Endothelial cell (in vitro differentiated cells): Measurements from ENCODE around the gene MED15. TPM values are rescaled to one million over a fixed set of nuclear protein-coding genes. Genes with fewer than 3 reads are reported as not detected.

Experiments
- DNase-seq: peaks from one replicate; pipeline ENCODE4 v3.0.0; 2021; ENCODE audit warnings: low spot score
- H3K27ac Mint-ChIP-seq: one replicate; pipeline ENCODE4 v1.8.0; 2021; ENCODE audit warnings: mixed read lengths, inconsistent platforms; ENCODE audit not compliant: unreplicated experiment
- H3K27me3 Mint-ChIP-seq: one replicate; pipeline ENCODE4 v1.8.0; 2021; ENCODE audit warnings: mild to moderate bottlenecking, moderate library complexity, mixed read lengths, inconsistent platforms; ENCODE audit not compliant: unreplicated experiment
- H3K36me3 Mint-ChIP-seq: one replicate; pipeline ENCODE4 v1.8.0; 2021; ENCODE audit warnings: mild to moderate bottlenecking, low read depth, mixed read lengths, inconsistent platforms; ENCODE audit not compliant: unreplicated experiment
- H3K4me1 Mint-ChIP-seq: one replicate; pipeline ENCODE4 v1.8.0; 2021; ENCODE audit warnings: mild to moderate bottlenecking, mixed read lengths, inconsistent platforms; ENCODE audit not compliant: unreplicated experiment
- H3K4me3 Mint-ChIP-seq: one replicate; pipeline ENCODE4 v1.8.0; 2021; ENCODE audit warnings: mild to moderate bottlenecking, mixed read lengths, inconsistent platforms; ENCODE audit not compliant: unreplicated experiment
- H3K9me3 Mint-ChIP-seq: one replicate; pipeline ENCODE4 v1.8.0; 2021; ENCODE audit warnings: mixed read lengths, inconsistent platforms; ENCODE audit not compliant: unreplicated experiment
- total RNA-seq: library from RNA; stranded (reverse); fragmentation: NEBNext Ultra II Directional; extraction: Animal tissue kit (Norgen Biotek cat#: 25700); gene quantifications from one replicate; pipeline ENCODE4 v1.2.1, GENCODE V29; 2021; ENCODE audit not compliant: unreplicated experiment
- TF ChIP-seq, protein P1 (sequence below): fragments of 200-600 bp; sonication (generic); IDR thresholded peaks from one replicate; pipeline ENCODE4 v1.5.0; 2021; ENCODE audit warnings: antibody characterized with exemption; ENCODE audit not compliant: unreplicated experiment

Gene MED15
- total RNA-seq, 1 donor from 2014 or later, result 165 TPM

DNA sequence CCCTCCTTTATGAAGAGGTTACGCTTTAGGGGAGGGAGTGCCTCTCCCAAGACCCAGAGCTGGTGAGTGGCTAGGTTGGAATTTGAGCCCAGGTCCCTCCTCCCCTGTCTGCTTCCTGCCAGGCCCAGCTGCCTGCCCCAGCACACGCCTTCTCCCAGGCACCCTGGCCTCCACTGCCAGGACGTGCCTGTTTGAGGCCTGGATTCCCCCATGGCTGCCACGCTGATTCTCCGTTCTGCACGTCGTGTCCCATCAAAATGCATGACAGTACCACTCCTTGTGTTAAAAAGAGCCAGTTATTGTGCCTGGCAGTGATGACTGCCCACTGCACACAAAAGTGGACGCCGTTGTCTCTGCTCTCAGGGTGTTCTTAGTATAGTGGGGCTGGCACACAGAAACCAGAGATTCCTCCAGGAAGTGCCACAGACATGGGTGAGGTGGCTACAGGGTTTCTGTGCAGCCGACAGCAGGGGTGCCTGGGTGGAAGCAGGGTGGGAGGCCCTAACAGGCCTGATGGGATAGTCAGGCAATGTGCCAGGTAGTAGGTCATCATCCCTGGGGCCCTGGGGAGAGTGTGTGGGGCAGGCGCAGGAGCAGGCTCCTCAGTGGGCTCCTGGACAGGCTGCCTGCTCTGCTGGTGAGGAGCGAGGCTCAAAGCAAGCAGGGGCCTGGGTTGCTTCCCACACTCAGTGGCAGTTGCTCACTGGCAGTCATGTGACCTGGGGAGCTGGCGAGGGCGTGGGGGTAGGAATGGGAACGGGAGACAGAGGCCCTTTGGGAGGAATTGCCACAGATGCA lies 24.2 kb downstream of the MED15 start:
- H3K9me3 Mint-ChIP-seq, result no peaks in the 10 kb centered on the region
- H3K27ac Mint-ChIP-seq, result peak overlapping the region; percentile 63
- peaks cover 37% of the 10 kb centered on the region for H3K36me3 Mint-ChIP-seq
- peaks cover 13% of the 10 kb centered on the region for H3K27me3 Mint-ChIP-seq
- TF ChIP-seq, protein P1, sequence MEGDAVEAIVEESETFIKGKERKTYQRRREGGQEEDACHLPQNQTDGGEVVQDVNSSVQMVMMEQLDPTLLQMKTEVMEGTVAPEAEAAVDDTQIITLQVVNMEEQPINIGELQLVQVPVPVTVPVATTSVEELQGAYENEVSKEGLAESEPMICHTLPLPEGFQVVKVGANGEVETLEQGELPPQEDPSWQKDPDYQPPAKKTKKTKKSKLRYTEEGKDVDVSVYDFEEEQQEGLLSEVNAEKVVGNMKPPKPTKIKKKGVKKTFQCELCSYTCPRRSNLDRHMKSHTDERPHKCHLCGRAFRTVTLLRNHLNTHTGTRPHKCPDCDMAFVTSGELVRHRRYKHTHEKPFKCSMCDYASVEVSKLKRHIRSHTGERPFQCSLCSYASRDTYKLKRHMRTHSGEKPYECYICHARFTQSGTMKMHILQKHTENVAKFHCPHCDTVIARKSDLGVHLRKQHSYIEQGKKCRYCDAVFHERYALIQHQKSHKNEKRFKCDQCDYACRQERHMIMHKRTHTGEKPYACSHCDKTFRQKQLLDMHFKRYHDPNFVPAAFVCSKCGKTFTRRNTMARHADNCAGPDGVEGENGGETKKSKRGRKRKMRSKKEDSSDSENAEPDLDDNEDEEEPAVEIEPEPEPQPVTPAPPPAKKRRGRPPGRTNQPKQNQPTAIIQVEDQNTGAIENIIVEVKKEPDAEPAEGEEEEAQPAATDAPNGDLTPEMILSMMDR, result no peak
- no peak overlapping the region for H3K4me3 Mint-ChIP-seq
- H3K4me1 Mint-ChIP-seq, result peaks cover 45% of the 10 kb centered on the region
- DNase-seq, result peak; percentile 36

DNA sequence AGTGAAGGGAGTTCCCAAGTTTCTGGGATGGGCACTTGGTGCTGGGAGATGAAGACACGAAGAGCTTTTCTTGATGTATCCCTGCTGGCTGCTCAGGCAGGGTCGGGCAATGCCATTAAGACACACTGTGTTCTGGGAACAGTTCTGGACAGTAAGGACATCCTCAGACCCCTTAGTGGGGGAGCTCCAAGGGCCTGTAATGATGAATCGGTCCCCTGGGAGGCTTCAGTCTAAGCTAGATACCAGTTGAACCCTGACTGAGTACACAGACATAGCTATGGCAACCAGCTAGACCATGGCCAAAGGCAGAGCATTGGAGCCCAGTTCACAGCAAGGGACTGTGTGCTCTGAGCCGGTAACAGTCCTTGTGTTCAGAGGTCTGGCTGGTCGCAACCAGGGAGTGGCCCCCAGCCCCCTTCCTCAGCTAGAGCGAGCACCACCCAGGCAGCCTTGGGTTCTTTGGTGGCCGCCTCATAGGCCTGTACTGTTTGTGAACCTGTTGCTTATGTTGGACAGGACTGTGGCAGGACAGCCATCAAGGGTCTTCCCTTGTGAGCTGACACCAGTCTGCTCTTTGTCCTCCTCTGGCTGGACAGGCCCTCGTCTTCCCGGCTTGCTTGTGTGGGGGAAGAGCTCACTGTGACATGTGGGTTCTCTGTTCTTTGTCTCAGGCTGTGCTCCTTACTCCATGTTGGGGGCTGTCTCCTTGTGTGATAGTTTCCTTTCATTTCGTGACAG lies 25.0 kb downstream of the MED15 start:
- Mint-ChIP-seq H3K4me3 (peak overlapping the region; percentile 60), H3K36me3 (peaks cover 37% of the 10 kb centered on the region), H3K27ac (peak overlapping the region; percentile 63), H3K4me1 (peaks cover 42% of the 10 kb centered on the region), H3K27me3 (peaks cover 11% of the 10 kb centered on the region), H3K9me3 (no peaks in the 10 kb centered on the region)
- DNase-seq, result no peak
- TF ChIP-seq, protein P1, result no peak

DNA sequence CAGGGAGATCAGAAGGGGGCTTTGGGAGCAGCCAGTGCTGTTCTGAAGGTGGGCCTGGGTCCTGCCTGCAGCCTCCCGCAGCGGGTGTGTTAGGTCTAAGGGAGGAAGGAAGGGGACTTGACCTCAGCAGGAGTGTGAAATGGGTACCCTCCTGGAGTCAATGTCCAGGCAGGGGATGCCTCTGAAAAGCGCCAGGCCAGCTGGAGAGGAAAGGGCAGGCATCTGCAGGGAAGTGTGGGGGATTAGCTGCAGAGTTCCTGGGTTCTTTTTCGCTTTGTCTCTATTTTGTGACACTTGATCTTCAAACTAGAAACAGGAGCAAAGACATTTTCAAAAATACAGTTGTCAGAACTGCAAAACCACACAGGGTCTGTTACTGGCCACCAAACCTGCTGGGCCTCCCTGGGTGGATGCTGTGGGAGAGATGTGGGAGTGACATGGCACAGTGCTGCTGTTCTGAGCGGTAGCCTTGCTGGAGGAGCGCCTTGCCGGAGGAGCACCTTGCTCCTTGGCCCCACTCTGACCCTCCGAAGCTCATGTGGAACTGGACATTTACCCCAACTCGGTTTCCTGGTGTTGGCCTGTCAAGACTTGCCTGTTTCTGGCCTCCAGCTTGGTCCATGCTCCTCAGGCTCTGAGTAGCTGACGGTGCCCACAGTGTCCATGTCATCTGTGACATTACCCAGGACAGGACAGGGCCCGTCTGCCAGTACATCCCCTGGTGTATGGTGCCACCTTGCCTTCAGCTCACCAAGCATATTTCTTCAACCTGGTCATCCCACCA lies 25.9 kb downstream of the MED15 start:
- no peak for DNase-seq
- H3K27ac Mint-ChIP-seq, result peak overlapping the region; percentile 63
- peak overlapping the region; percentile 60 for H3K4me3 Mint-ChIP-seq

DNA sequence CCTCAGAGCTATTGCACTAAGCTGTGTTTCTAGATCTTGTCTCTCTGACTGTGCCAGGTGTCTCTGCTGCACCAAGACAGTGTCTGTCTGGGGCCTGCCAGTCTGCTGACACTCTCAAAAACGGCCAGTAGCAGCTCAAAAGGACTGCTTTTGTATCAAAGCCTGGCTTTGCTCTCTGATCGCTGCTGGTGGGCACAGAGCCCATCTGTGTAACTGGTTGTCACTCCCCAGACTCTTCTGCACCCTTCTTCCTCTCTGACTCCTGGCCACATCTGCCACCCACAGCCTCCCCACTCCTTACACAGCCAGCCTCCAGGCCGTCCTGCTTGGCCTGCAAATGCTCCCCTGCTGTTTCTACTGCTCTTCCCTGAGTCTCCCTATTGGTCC lies 26.5 kb downstream of the MED15 start:
- TF ChIP-seq, protein P1, result no peak
- Mint-ChIP-seq H3K36me3 (peaks cover 31% of the 10 kb centered on the region), H3K4me3 (no peak overlapping the region), H3K27ac (peak overlapping the region; percentile 64), H3K4me1 (peaks cover 42% of the 10 kb centered on the region), H3K27me3 (peaks cover 11% of the 10 kb centered on the region), H3K9me3 (no peaks in the 10 kb centered on the region)
- DNase-seq, result no peak

More for the DNA sequence above, 25.9 kb downstream of the MED15 start:
- H3K9me3 Mint-ChIP-seq, result no peaks in the 10 kb centered on the region
- peaks cover 11% of the 10 kb centered on the region for H3K27me3 Mint-ChIP-seq
- TF ChIP-seq, protein P1, result no peak
- H3K36me3 Mint-ChIP-seq, result peaks cover 36% of the 10 kb centered on the region
- peaks cover 42% of the 10 kb centered on the region for H3K4me1 Mint-ChIP-seq
